ENCODE data around the gene LPO. TPM values are rescaled to one million over a fixed set of nuclear protein-coding genes. Genes with fewer than 3 reads are reported as not detected.

Gene LPO
- total RNA-seq, 6 donors from 2014 or later, result not detected

DNA sequence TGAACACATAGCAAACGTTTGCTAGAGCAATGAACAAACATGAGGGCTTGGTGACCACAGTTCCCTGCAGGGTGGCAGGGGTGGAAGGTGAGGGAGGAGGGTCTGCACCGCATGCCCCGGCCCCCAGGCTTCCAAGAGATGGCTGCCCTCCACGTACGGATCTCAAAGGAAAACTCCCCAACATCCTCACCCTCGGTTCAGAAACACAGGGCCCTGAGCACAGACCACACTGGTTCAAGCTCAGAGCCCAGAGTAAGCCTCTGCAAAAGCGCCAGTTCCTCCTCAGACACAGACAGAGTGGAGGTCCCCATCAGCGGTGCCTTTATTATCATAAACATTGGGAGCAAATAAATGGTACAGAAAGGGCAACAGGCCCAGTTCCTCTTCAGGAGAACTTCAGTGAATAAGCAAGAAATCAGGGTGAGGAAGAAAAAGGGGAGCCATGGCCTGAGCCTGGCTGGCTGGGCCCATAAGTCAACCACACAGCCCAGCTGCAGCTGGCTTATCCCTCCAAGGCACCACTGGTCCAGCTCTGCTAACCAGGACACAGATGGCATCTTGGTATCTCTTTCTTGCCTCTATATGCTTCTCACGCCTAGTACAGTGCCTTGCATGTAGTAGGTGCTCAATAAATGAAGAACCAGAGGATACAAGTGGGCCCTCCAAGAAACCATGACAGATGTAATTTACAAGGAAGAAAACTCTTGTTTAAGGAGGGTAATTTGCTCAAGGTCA lies 31.3 kb downstream of the LPO start:
- Histone ChIP-seq H3K9me3 (no peaks in the 10 kb centered on the region), H3K4me3 (no peak overlapping the region), H3K4me1 (no peaks in the 10 kb centered on the region), H3K27ac (no peak overlapping the region), H3K27me3 (no peaks in the 10 kb centered on the region), H3K36me3 (no peaks in the 10 kb centered on the region)
- DNase-seq (no peak), ATAC-seq (ENCODE audit: low FRiP score in 2 of 2) (no peak)
- WGBS, 2 donors, result 71 to 72% methylated on average over 8 to 9 of the region's 9 CpGs
- TF ChIP-seq POLR2A (IDR thresholded peaks at IDR 0.05) (no peak), POLR2AphosphoS5 (IDR thresholded peaks at IDR 0.05) (no peak), EP300 (IDR thresholded peaks at IDR 0.05) (no peak)
- TF ChIP-seq, protein P1, sequence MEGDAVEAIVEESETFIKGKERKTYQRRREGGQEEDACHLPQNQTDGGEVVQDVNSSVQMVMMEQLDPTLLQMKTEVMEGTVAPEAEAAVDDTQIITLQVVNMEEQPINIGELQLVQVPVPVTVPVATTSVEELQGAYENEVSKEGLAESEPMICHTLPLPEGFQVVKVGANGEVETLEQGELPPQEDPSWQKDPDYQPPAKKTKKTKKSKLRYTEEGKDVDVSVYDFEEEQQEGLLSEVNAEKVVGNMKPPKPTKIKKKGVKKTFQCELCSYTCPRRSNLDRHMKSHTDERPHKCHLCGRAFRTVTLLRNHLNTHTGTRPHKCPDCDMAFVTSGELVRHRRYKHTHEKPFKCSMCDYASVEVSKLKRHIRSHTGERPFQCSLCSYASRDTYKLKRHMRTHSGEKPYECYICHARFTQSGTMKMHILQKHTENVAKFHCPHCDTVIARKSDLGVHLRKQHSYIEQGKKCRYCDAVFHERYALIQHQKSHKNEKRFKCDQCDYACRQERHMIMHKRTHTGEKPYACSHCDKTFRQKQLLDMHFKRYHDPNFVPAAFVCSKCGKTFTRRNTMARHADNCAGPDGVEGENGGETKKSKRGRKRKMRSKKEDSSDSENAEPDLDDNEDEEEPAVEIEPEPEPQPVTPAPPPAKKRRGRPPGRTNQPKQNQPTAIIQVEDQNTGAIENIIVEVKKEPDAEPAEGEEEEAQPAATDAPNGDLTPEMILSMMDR (IDR thresholded peaks at IDR 0.05), result no peak

DNA sequence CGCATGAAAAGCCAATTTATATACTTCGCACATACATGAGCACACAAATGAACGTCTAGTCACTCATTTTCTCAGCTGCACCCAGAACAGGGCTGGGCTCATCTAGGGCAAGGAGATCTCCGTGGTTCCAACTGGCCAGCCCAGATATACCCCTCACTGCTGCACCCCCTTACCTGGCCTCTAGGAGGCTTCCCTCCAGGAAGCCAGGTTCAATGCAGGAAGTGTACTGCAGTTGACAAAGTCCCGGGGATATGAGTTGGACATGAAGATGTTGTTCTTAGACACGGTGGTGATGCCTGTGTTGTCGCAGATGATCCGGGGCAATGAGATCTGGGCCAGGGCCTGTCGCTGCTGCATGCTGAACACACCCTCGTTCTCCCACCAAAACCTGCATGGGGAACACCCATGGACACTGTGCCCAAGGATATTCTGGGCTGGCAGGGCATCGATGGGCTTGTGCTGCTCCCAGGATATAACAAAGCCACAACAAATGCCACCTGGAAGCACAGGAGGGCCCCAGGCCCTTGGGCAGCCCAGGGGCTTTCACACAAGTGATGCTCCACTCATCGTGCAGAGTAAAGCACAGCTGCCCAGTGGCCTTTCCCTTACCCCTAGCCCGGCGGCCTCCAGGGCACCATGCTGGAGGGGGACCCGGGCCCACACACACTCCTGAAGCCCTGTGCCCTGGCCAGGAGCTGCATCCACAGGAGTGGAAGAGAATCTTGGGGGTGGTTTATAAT lies 32.3 kb downstream of the LPO start:
- Histone ChIP-seq H3K4me1 (no peaks in the 10 kb centered on the region), H3K4me3 (no peak overlapping the region), H3K27ac (no peak overlapping the region), H3K36me3 (no peaks in the 10 kb centered on the region), H3K9me3 (no peaks in the 10 kb centered on the region), H3K27me3 (no peaks in the 10 kb centered on the region)
- WGBS, 2 donors, result 71 to 76% methylated on average over 13 to 15 of the region's 15 CpGs
- no peak for TF ChIP-seq POLR2A (IDR thresholded peaks at IDR 0.05)
- no peak for DNase-seq
- no peak for ATAC-seq (ENCODE audit: low FRiP score in 2 of 2)

DNA sequence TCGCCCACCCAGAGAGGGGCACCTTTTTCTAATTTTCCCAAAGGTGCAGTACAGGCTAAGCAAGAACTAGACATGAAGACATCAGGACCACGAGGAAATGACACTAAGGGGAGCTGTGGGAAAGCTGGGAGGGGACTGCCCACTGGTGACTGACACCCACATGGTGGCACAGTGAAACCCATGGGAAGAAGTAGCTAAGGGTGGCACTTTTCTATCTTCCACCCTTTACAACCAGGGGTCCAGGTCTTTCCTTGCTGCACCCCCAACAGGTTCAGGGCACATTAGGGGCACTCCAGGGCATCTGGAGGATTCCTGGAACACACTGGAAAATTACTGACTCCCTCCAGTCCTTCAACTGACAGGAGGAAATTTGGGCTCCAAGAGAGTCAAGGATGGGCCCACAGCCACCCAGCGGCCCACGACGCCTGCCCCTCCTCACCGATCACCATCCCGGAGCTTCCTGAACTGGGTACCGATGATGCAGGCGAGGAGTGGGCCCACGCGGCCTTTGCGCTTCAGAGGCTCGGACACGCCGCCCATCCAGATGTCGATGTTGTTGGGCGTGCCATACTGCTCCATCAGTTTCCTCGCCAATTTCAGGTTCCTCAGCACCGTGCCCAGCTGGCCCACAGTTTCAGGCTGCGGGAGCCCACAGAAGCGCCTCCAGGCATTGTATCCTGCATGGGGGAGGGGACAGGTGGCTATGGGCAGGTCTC lies 33.0 kb downstream of the LPO start:
- ATAC-seq (ENCODE audit: low FRiP score in 2 of 2) (no peak), DNase-seq (peak in 1 of 2 donors; percentile 65)
- H3K36me3 ChIP-seq, result no peaks in the 10 kb centered on the region
- H3K27me3 ChIP-seq, result no peaks in the 10 kb centered on the region
- no peak overlapping the region for H3K27ac ChIP-seq
- WGBS, 2 donors, result 82 to 84% methylated on average over 19 to 21 of the region's 21 CpGs
- H3K4me1 ChIP-seq, result no peaks in the 10 kb centered on the region
- TF ChIP-seq POLR2A (IDR thresholded peaks at IDR 0.05) (no peak), EP300 (IDR thresholded peaks at IDR 0.05) (no peak), POLR2AphosphoS5 (IDR thresholded peaks at IDR 0.05) (no peak)
- TF ChIP-seq, protein P1 (IDR thresholded peaks at IDR 0.05), result no peak
- H3K9me3 ChIP-seq, result no peaks in the 10 kb centered on the region
- H3K4me3 ChIP-seq, result no peak overlapping the region

DNA sequence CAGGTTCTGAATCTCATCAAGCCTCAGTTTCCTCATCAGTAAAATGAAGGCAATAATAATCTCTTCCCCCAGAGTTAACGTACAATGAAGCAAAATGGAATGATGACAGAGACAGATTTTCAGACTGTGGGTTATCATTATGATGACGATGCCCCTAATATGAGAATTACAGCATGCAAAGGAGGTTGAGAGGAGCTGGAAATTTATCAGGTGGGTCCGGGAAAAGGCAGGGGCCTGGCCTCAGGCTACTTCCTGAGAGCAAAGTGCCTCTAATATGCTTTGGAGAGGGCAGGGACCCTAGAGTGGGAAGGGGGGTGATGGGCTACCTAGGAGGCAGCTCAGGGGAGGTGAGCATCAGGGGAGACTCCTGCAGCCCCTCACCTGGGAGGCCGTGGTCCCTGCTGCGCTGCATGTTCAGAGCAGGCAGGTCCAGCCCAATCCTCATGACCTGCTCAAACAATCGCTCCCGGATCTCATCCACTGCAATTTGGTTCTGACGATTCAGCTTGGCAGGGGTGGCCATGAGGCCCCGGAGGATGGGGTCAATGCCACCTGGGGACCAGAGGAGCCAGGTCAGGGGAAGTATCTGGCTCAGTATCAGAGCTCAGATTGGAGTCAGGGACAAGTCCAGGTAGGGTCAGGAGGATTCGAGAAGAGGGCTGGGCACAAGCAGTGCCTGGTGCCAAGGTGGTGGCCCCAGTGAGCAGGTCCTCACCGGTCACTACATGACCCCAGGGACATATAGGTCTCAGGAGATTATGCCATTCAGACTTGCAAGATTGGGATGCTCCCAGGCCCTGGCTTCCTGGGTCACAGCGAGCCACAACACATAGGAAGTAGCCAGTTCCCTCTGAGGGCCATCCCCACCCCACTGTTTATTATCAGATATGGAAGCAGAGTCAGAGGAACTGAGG lies 34.2 kb downstream of the LPO start:
- no peak overlapping the region for H3K4me3 ChIP-seq
- 70 to 86% methylated on average over 9 to 12 of the region's 12 CpGs for WGBS, 2 donors
- no peak for TF ChIP-seq EP300 (IDR thresholded peaks at IDR 0.05)
- no peak for TF ChIP-seq POLR2A (IDR thresholded peaks at IDR 0.05)
- TF ChIP-seq, protein P1 (IDR thresholded peaks at IDR 0.05), result no peak
- TF ChIP-seq POLR2AphosphoS5 (IDR thresholded peaks at IDR 0.05), result no peak
- H3K4me1 ChIP-seq, result no peaks in the 10 kb centered on the region
- H3K27ac ChIP-seq, result no peak overlapping the region
- no peaks in the 10 kb centered on the region for H3K27me3 ChIP-seq
- ATAC-seq (ENCODE audit: low FRiP score in 2 of 2) (no peak), DNase-seq (no peak)
- no peaks in the 10 kb centered on the region for H3K9me3 ChIP-seq
- H3K36me3 ChIP-seq, result no peaks in the 10 kb centered on the region
